ENCODE data around the gene SLC9A4.
"Not testable (repeated sequence)": the region's sequence is repeated elsewhere in the genome, so short reads cannot be mapped to it uniquely, and the experiment has no call there.

The SLC9A4 gene

GRCh38 chr2:102558463-102558862 is 85.4 kb downstream of the SLC9A4 start:
- DNase-seq: no peak

- DNase-seq: not testable (repeated sequence)
Observed at GRCh38 chr2:102562542-102562941, 89.5 kb downstream of the SLC9A4 start.

GRCh38 chr2:102575888-102576287 is 102.9 kb downstream of the SLC9A4 start:
- DNase-seq: no peak

GRCh38 chr2:102578376-102578775 is 105.3 kb downstream of the SLC9A4 start:
- DNase-seq: no peak

DNA sequence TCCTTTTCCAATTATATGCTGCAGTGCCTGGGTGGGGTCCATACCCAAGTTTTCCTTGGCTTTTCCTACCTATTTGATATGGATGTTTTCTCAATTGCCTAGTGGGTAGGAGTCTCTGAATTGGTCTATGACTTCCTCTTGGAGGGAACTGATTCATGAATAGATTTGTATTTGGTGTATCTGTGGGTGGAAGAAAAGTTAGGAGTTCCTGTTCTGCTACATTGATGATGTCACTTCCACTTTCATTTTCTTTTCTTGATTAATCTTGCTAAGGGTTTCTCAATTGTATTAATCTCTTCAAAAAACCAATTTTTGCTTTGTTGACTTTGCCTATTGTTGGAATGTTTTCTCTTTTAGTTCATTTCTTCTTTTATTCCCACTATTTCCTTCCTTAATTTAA is 108.9 kb downstream of the SLC9A4 start:
- DNase-seq: no peak

DNA sequence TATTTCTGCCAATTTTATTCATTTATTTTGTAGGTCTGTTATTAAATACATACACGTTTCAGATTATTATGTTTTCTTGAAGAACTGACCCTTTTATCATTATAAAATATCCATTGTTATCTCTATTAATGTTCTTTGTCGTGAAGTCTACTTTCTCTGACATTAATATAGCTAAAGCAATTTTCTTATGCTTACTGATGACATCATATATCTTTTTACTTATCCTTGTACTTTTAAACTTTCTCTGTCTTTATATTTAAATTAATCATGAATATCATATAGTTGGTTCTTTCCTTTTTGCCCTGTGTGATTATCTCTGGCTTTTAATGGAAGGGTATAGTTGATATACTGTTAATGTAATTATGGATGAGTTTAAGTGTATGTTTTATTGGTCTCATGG is 109.8 kb downstream of the SLC9A4 start:
- no peak for DNase-seq
